Stimulated activated naive CD8-positive, alpha-beta T cell treated with anti-CD3 and anti-CD28 coated beads, Interleukin-15, Interleukin-2, amounts not matched to agents 100 ng/mL and 50 ng/mL, for 24 hours (primary cell): ENCODE measurements around the gene YPEL3.
A peak's percentile ranks its signal among the peaks of the same experiment; 100 is the strongest.
"Not testable (repeated sequence)": the region's sequence is repeated elsewhere in the genome, so short reads cannot be mapped to it uniquely, and the experiment has no call there.

Experiments used
- H3K27ac Mint-ChIP-seq: one replicate; pipeline ENCODE4 v1.8.0; 2021; ENCODE audit warnings: mild to moderate bottlenecking, mixed read lengths
- H3K27me3 Mint-ChIP-seq: one replicate; pipeline ENCODE4 v1.8.0; 2021; ENCODE audit warnings: mixed read lengths
- H3K36me3 Mint-ChIP-seq: one replicate; pipeline ENCODE4 v1.8.0; 2021; ENCODE audit warnings: low read depth, mixed read lengths
- H3K4me1 Mint-ChIP-seq: one replicate; pipeline ENCODE4 v1.8.0; 2021; ENCODE audit warnings: low read depth, mixed read lengths
- H3K4me3 Mint-ChIP-seq: one replicate; pipeline ENCODE4 v1.8.0; 2021; ENCODE audit warnings: mild to moderate bottlenecking, mixed read lengths
- H3K9me3 Mint-ChIP-seq: one replicate; pipeline ENCODE4 v1.8.0; 2021; ENCODE audit warnings: mixed read lengths

Gene YPEL3

DNA sequence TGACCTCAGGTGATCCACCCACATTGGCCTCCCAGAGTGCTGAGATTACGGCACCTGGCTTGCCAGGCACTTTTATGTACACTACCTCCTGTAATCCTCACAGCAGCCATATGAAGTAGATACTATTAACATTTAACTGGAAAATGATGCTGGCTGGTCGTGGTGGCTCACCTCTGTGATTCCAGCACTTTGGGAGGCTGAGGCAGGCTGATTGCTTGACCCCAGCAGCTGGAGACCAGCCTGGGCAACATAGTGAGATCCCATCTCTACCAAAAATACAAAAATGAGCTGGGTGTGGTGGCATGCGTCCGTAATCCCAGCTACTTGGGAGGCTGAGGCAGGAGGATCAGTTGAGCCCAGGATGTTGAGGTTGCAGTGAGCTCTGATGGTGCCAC lies 29.0 kb upstream of the YPEL3 start:
- Mint-ChIP-seq H3K9me3 (no peaks in the 10 kb centered on the region), H3K36me3 (no peaks in the 10 kb centered on the region), H3K4me3 (no peak overlapping the region), H3K27me3 (no peaks in the 10 kb centered on the region), H3K4me1 (peaks cover 26% of the 10 kb centered on the region), H3K27ac (no peak overlapping the region)

DNA sequence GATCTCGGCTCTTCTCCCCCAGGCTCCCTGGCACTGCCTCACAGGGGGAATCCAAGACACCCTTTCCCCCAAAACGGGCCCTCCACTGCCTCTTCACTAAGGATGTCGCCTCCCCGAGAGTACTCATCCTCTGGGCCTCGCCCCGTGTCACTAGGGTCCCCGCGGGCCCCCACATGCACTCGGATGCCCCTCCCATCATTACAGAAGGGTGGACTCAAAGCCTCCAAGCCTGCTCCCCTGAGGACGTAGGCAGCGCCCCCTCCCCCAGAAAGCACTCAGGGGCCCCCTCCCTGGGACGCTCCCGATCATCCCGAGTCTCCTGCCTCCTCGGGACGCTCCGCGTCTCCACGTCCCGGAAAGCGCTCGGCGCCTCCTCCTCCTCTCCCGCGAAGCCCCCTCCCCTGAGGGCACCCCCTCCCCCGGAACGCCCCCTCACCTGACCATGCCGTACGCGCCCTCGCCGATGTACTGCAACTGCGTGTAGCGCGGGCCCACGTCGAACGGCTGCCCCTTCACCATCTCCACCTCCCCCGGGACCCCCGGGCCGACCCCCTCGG lies 26.7 kb upstream of the YPEL3 start:
- Mint-ChIP-seq H3K27me3 (no peaks in the 10 kb centered on the region), H3K4me3 (peak overlapping the region; percentile 81), H3K4me1 (peaks cover 27% of the 10 kb centered on the region), H3K27ac (peak overlapping the region; percentile 67), H3K36me3 (no peaks in the 10 kb centered on the region), H3K9me3 (no peaks in the 10 kb centered on the region)

DNA sequence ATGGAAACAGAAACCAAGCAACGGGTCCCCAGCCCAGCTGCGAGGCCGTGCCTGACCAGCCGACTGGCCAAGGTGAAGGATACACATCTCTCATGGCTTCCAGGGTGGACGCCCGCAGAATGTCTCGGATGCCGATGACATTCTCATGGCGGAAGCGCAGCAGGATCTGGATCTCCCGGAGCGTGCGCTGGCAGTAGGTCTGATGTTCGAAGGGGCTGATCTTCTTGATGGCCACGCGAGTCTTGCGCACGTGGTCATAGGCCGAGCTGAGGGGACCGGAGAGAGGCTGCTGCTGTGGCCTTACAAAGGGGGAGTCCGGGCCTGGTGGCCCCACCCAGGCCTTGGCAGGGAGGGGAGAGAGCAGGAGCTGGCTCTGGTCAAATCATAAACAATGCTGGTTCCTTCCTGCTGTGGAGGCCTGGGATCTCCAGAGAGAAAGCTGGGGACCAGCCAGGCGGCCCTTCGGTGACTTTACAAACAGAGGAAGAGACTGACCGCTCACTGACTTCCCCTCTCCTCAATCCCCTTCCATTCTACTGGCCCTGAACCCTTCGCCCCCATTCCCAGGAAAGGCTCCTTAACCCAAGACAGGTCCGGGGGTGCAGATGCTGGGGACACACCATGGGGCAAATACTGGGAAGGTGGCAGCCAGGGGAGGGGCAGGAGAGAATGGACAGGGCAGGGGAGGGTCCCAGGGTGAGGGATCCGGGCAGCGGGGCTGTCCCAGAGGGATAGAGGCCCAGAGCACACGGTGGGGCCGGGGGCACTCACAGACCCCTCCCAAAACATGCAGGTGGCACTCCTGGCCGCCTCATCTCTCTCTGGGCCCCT lies 25.9 kb upstream of the YPEL3 start:
- Mint-ChIP-seq H3K27me3 (no peaks in the 10 kb centered on the region), H3K4me1 (peaks cover 27% of the 10 kb centered on the region), H3K9me3 (no peaks in the 10 kb centered on the region), H3K4me3 (peak overlapping the region; percentile 81), H3K36me3 (no peaks in the 10 kb centered on the region), H3K27ac (no peak overlapping the region)

DNA sequence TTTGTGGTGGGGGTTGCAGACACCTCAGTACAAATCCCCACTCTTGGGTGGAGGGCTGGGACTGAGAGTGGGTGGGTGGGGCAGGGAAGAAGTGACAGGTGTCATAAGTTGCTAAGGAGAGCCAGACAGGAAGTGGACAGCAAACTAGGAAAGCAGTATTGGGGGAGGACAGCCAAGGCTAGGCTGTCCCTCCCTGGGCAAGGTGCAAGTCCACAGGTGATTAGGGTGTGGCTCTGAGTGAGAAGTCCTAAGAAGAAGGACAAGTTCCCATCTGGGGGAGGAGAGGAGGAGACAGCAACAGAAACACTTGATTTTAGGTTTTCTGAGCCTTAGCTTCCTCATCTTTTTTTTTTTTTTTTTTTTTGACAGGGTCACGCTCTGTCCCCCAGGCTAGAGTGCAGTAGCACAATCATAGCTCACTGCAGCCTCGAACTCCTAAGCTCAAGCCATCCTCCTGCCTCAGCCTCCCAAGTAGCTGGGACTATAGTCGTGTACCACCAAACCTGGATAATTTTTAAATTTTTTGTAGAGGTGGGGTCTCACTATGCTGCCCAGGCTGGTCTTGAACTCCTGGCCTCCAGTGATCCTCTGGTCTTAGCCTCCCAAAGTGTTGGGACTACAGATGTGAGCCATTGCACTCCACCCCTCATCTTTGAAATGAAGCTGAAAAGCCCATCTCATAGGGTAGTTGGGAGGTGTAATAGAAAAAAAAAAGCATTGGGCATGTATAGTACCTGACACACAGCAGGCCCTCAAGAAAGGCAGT lies 24.5 kb upstream of the YPEL3 start:
- Mint-ChIP-seq H3K27me3 (no peaks in the 10 kb centered on the region), H3K4me3 (no peak overlapping the region), H3K4me1 (peaks cover 24% of the 10 kb centered on the region), H3K27ac (peak overlapping the region; percentile 63), H3K36me3 (no peaks in the 10 kb centered on the region), H3K9me3 (no peaks in the 10 kb centered on the region)

DNA sequence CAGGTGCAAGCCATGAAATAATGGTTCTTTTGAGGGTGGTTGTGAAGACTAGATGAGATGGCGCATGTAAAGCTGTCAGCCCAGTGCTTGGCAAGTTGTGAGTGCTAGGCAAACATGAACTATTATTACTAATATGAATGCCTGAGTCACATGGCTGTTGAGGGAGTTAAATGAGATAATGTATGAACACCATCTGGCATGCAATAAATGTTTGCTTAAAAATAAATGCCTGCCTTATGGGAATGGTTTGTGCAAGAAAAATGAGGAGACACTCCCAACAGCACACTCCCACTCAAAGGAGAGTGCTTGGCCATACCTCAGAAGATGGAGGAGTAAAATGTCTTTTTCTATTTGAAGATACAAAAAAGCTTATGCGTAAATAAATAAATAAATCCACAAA lies 23.4 kb upstream of the YPEL3 start:
- Mint-ChIP-seq H3K4me3 (no peak overlapping the region), H3K4me1 (peaks cover 29% of the 10 kb centered on the region), H3K27me3 (no peaks in the 10 kb centered on the region), H3K9me3 (no peaks in the 10 kb centered on the region), H3K36me3 (no peaks in the 10 kb centered on the region), H3K27ac (no peak overlapping the region)

DNA sequence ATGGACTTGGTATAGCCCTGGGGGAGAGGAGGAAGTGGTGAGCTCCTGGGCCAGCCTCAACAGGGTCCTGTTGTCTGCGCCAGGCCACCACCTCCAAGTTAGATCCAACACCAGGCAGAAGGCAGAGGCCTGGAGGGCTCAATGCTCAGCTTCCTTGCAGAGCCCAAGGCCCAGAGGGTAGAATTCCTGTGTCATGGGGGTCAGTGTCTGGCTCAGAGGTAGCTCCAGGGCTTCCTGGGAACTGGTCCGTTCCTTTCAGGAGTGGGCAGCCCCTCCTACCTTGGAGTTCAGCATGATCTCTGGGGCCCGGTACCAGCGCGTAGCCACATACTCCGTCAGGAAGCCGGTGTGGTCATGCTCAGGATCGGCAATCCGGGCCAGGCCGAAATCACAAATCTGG lies 21.8 kb upstream of the YPEL3 start:
- no peak overlapping the region for H3K27ac Mint-ChIP-seq
- peaks cover 29% of the 10 kb centered on the region for H3K4me1 Mint-ChIP-seq
- H3K4me3 Mint-ChIP-seq: no peak overlapping the region
- H3K27me3 Mint-ChIP-seq: no peaks in the 10 kb centered on the region
- H3K9me3 Mint-ChIP-seq: no peaks in the 10 kb centered on the region
- no peaks in the 10 kb centered on the region for H3K36me3 Mint-ChIP-seq

DNA sequence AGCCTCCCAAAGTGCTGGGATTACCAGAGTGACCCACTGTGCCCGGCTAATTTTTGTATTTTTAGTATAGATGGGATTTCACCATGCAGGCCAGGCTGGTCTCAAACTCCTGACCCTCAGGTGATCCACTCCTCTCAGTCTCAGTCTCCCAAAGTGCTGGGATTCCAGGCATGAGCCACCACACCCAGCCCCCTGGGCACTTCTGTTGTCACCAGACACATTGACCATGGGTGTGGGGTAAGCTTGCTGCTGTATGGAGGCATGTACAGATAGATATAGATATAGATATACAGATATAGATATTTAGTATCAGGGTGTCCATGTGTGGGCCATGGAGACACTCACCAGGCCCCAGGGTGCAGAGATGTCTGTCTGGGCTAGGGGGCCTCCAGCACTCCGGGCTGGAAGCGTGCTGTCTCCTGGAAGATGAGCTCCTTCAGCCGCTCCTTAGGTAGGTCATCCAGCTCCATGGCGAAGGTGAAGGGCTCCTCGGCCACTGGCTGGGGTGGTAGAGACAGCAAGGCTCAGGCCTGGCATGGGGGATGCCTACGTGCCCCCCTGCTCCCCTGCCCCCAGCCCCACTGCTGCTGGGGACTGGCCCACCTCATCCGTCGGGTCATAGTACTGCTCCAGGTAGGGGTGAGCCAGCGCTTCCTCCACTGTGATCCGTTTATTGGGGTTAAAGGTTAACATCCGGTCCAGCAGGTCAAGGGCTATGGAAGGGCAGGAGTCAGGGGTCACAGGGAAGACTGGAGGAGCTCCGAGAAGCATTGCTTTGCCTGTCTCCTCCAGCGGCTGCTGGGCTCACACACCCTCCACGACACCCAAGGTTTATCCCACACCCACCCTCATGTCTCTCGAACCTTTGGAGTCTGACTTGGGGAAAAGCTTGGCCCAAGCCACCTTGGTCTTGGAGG lies 20.5 kb upstream of the YPEL3 start:
- Mint-ChIP-seq H3K36me3 (no peaks in the 10 kb centered on the region), H3K4me1 (peaks cover 18% of the 10 kb centered on the region), H3K27ac (no peak overlapping the region), H3K9me3 (no peaks in the 10 kb centered on the region), H3K4me3 (no peak overlapping the region), H3K27me3 (no peaks in the 10 kb centered on the region)

DNA sequence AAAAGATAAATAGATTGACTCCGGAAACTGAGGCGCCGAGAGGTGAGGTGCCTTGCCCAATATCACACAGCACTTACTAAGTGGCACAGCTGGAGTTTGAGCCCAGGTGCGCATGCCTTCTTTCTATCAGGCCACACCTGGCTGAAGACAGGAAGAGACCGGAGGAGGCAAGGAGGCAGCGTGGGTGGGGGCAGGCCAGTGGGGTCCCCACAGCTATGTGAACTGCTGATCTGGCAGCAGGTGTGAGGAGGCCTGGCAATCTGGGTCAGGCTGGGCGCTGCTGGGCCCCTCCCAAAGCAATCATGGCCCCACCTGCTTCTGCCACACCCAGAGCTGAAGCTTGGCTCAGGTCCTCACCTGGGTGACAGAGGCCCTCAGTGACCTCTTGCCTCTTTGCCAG lies 19.2 kb upstream of the YPEL3 start:
- no peaks in the 10 kb centered on the region for H3K27me3 Mint-ChIP-seq
- no peak overlapping the region for H3K4me3 Mint-ChIP-seq
- no peak overlapping the region for H3K27ac Mint-ChIP-seq
- peaks cover 6% of the 10 kb centered on the region for H3K36me3 Mint-ChIP-seq
- H3K4me1 Mint-ChIP-seq: peaks cover 8% of the 10 kb centered on the region
- no peaks in the 10 kb centered on the region for H3K9me3 Mint-ChIP-seq

DNA sequence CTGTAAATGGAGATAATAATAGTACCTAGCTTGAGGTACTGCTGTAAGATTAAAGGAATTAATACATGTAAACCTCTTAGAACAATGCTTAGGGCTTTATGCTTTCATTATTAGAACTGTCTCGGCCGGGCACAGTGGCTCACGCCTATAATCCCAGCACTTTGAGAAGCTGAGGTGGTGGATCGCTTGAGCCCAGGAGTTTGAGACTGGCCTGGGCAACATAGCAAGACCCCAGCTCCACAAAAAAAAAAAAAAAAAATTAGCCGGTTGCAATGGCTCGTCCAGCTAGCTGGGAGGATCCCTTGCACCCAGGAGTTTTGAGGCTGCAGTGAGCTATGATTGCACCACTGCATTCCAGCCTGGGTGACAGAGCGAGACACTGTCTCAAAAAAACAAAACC lies 18.8 kb upstream of the YPEL3 start:
- H3K4me3 Mint-ChIP-seq, H3K36me3 Mint-ChIP-seq, H3K4me1 Mint-ChIP-seq, H3K9me3 Mint-ChIP-seq, H3K27me3 Mint-ChIP-seq, H3K27ac Mint-ChIP-seq: not testable (repeated sequence)

DNA sequence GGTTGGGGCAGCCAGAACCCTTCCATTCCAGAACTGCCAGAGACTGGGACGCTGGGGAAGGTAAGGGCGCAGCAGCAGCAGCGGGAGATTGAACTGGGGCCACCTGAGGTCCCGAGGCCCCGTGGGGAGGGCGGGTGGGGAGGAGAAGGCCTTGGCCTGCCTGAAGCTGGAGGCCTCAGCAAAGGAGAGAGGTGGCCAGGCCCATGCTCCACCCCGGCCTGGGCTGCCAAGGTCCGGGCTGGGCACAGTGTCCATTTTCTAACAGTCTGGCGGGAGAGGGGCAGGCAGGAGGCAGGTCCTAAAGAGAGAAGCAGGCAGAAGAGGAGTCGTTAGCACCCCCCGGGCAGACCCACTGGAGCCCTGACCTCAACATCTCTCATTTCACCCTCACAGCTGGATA lies 18.4 kb upstream of the YPEL3 start:
- H3K36me3 Mint-ChIP-seq: peaks cover 6% of the 10 kb centered on the region
- H3K4me3 Mint-ChIP-seq: no peak overlapping the region
- H3K27me3 Mint-ChIP-seq: no peaks in the 10 kb centered on the region
- H3K4me1 Mint-ChIP-seq: peaks cover 5% of the 10 kb centered on the region
- no peaks in the 10 kb centered on the region for H3K9me3 Mint-ChIP-seq
- H3K27ac Mint-ChIP-seq: no peak overlapping the region

DNA sequence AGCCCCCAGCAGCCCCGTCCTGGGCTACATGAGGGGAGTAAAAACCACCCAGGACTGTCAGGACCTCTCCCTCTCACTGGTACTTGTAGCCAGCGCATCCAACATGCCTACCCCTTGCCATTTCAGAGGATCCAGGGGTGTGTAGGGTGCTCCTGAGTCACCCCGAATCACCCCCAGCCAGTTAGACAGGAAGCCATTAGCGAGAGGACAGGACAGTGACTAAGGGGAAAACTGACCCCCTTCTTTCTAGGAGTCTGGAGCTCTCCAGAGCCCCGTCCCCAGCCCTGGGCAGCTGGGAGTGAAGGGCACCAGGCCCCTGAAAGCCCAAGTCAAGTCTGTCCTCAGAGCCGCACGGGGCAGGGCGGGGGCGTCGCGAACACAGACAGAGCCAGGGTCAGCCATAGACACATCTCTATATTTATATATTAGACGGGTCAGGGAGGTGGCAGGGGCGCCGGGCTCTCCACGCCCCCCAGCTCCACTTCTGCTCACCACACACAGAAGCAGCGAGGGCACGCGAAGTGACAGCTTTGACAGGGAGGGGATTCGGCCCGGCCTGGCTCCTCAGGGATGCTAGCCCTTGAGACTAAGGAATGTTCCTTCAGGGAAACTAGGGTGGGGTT lies 17.8 kb upstream of the YPEL3 start:
- H3K4me1 Mint-ChIP-seq: peaks cover 5% of the 10 kb centered on the region
- H3K27ac Mint-ChIP-seq: peak overlapping the region; percentile 2
- H3K27me3 Mint-ChIP-seq: no peaks in the 10 kb centered on the region
- no peaks in the 10 kb centered on the region for H3K9me3 Mint-ChIP-seq
- H3K4me3 Mint-ChIP-seq: no peak overlapping the region
- H3K36me3 Mint-ChIP-seq: peaks cover 6% of the 10 kb centered on the region

DNA sequence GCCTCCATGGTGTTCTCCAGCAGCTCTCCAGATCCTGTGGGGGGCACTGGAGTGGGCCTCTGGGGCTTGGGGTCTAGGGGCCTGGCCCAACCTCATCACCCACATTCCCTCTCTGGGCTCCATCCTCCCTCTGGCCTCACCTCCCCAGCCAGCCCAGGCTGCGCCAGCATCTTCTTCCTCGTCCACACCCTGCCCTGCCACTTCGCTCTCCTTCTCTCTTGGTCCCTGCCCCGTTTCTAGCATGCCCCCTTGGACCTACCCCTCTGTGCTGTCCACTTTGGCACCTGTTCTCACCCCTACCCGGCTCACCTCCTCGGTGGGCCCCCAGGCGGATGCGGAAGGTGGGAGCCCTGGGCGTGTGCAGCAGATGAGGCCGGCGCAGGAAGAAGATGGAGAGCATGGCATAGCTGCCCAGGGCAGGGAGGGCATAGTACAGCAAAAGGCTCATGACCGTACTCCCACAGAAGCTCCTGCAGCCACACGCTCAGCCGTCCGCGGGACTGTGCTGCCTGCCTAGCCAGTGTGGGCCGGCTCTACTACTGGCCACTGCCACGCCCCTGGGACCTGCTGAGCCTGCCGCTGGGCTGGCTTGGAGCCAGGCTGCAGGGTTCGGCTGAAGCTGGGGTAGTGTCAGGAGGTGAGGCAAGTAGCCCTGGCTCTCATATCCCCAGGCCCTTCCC lies 17.2 kb upstream of the YPEL3 start, which contains the start of gene GDPD3:
Gene GDPD3 (minus strand): TSS at position 507 of the 680 bp plus-strand sequence. CDS start 59 bp downstream, at position 448.
- H3K36me3 Mint-ChIP-seq: peaks cover 6% of the 10 kb centered on the region
- H3K4me3 Mint-ChIP-seq: no peak within 1 kb of the TSS
- H3K27me3 Mint-ChIP-seq: no peaks in the 10 kb centered on the region
- H3K9me3 Mint-ChIP-seq: no peaks in the 10 kb centered on the region
- H3K27ac Mint-ChIP-seq: peak within 1 kb of the TSS; percentile 2
- H3K4me1 Mint-ChIP-seq: peaks cover 5% of the 10 kb centered on the region

DNA sequence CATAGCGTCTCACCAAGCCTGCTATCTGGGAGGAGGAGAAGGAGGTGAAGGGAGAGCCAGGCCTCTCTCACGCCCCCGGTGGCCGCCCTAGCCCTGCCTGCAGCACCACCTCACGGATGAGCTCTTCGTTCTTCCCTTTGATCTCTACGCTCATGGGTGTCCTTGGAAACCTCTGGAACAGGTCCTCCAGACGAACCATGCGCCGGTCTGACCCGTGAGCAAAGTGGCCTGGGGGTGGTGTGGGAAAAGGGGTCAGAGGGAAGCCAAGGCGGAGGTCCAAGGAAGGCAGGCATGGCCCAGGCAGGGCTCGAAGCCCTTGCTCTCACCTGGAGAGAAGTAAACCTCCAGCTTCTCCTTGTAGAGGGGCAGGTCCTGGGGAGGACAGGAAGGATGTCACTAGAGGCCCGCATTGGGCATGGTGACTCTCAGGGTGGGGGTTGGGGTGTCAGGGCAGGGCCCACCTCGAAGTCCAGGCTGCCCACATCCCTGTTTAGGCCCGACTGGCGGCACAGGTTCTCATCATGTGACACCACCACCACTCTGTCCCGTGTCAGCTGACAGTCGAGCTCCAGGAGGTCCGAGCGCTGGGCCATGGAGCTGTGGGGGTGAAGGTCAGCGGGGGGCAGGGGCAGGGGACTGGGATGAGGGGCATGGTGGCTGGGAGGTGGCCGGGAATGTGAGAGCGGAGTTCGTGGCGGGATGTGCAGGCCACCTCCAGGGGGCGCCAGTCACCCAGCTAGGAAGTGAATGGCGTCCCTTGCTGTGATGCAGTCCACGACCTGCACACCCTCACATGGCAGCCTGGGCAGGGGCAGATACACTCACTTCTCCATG lies 16.4 kb upstream of the YPEL3 start:
- Mint-ChIP-seq H3K27ac (no peak overlapping the region), H3K4me3 (no peak overlapping the region), H3K4me1 (peaks cover 5% of the 10 kb centered on the region), H3K36me3 (peaks cover 6% of the 10 kb centered on the region), H3K27me3 (no peaks in the 10 kb centered on the region), H3K9me3 (no peaks in the 10 kb centered on the region)
